MCF 10A (cell line): ENCODE results near the gene ZFYVE28. TPM values are rescaled to one million over a fixed set of nuclear protein-coding genes. Genes with fewer than 3 reads are reported as not detected.

Source experiments
- BruUV-seq: library from RNA; stranded (reverse); fragments of 400-500 nt; replicated peaks from 2 replicates; lab custom pipeline; 2021; lab: Mats Ljungman, UMichigan
- CTCF ChIA-PET: fragments of 300-600 bp; sonication (Branson Sonifier 250); formaldehyde crosslinking; extraction: SDS; loops from one replicate; lab custom pipeline; 2021; ENCODE audit warnings: antibody characterized with exemption, inconsistent platforms; lab: Yijun Ruan, JAX
- POLR2A ChIA-PET: fragments of 300-600, 350-650 bp; sonication (Branson Sonifier 250); formaldehyde crosslinking; extraction: SDS; loops from one replicate; lab custom pipeline; 2020; ENCODE audit warnings: antibody characterized with exemption, inconsistent platforms; lab: Yijun Ruan, JAX
- DNase-seq: peaks from one replicate; pipeline ENCODE4 v3.0.0-alpha.2; 2018; ENCODE audit not compliant: unreplicated experiment
- H3K27ac Mint-ChIP-seq: one replicate; pipeline ENCODE4 v1.8.0; 2022; ENCODE audit warnings: mild to moderate bottlenecking, low read depth, mixed read lengths; ENCODE audit not compliant: unreplicated experiment
- H3K27me3 Mint-ChIP-seq: one replicate; pipeline ENCODE4 v1.8.0; 2022; ENCODE audit warnings: mixed read lengths; ENCODE audit not compliant: insufficient read depth, unreplicated experiment
- H3K36me3 Mint-ChIP-seq: one replicate; pipeline ENCODE4 v1.8.0; 2022; ENCODE audit warnings: mild to moderate bottlenecking, moderate library complexity, mixed read lengths; ENCODE audit not compliant: insufficient read depth, unreplicated experiment
- H3K4me1 Mint-ChIP-seq: one replicate; pipeline ENCODE4 v1.8.0; 2022; ENCODE audit warnings: mixed read lengths; ENCODE audit not compliant: insufficient read depth, unreplicated experiment
- H3K4me3 Mint-ChIP-seq: one replicate; pipeline ENCODE4 v1.8.0; 2022; ENCODE audit warnings: mild to moderate bottlenecking, moderate library complexity, mixed read lengths; ENCODE audit not compliant: unreplicated experiment
- H3K9me3 Mint-ChIP-seq: one replicate; pipeline ENCODE4 v1.8.0; 2022; ENCODE audit warnings: mixed read lengths; ENCODE audit not compliant: unreplicated experiment
- CTCF ChIP-seq: fragments of 200-600 bp; IDR thresholded peaks from one replicate; pipeline ENCODE4 v1.8.0; 2022; ENCODE audit warnings: antibody characterized with exemption, mild to moderate bottlenecking; ENCODE audit not compliant: unreplicated experiment
- intact Hi-C: fragments of 100-400 bp; cut with micrococcal nuclease; formaldehyde crosslinking; loops from 2 replicates; pipeline ENCODE4 v1.14.1; 2022
- total RNA-seq: library from RNA; stranded (reverse); gene quantifications from 2 replicates; pipeline ENCODE4 v1.2.3, GENCODE V29; 2022

Gene ZFYVE28
- total RNA-seq, 1 experiment from 2014 or later: 1.6 TPM

GRCh38 chr4:2426069-2426397 is 7.6 kb upstream of the ZFYVE28 start:
- CTCF ChIA-PET: interaction anchor here (1.3 kb wide), 1 partner anchor 12 kb away, joined by 3 read pairs; no protein-coding TSS in a partner anchor
- POLR2A ChIA-PET: no interaction called here
- Mint-ChIP-seq H3K36me3 (no peaks in the 10 kb centered on the region), H3K27ac (no peak overlapping the region), H3K27me3 (peaks cover 34% of the 10 kb centered on the region), H3K4me3 (no peak overlapping the region), H3K9me3 (no peaks in the 10 kb centered on the region), H3K4me1 (peaks cover 8% of the 10 kb centered on the region)
- no peak for DNase-seq
- TF ChIP-seq CTCF: no peak
- no TSS peak for BruUV-seq
- intact Hi-C loops: no loop called here

- TF ChIP-seq CTCF: no peak
- intact Hi-C loops: no loop called here
- Mint-ChIP-seq H3K27ac (no peak overlapping the region), H3K27me3 (peaks cover 39% of the 10 kb centered on the region), H3K4me1 (peaks cover 8% of the 10 kb centered on the region), H3K9me3 (no peaks in the 10 kb centered on the region), H3K36me3 (no peaks in the 10 kb centered on the region), H3K4me3 (no peak overlapping the region)
- ChIA-PET CTCF (no interaction called here), POLR2A (no interaction called here)
- BruUV-seq: no TSS peak
- DNase-seq: no peak
Observed at GRCh38 chr4:2425386-2426068, 7.1 kb upstream of the ZFYVE28 start.

- no peak overlapping the region for H3K27ac Mint-ChIP-seq
- POLR2A ChIA-PET: no interaction called here
- no peaks in the 10 kb centered on the region for H3K9me3 Mint-ChIP-seq
- H3K36me3 Mint-ChIP-seq: no peaks in the 10 kb centered on the region
- no peak for TF ChIP-seq CTCF
- no peak overlapping the region for H3K4me3 Mint-ChIP-seq
- intact Hi-C loops: no loop called here
- peak; percentile 30 for DNase-seq
- peaks cover 49% of the 10 kb centered on the region for H3K27me3 Mint-ChIP-seq
- peaks cover 16% of the 10 kb centered on the region for H3K4me1 Mint-ChIP-seq
- no TSS peak for BruUV-seq
- CTCF ChIA-PET: no interaction called here
Observed at GRCh38 chr4:2424581-2424980, 6.1 kb upstream of the ZFYVE28 start.

- CTCF ChIA-PET: no interaction called here
- Mint-ChIP-seq H3K27me3 (peaks cover 53% of the 10 kb centered on the region), H3K9me3 (no peaks in the 10 kb centered on the region), H3K27ac (no peak overlapping the region), H3K4me3 (no peak overlapping the region), H3K36me3 (no peaks in the 10 kb centered on the region), H3K4me1 (peaks cover 23% of the 10 kb centered on the region)
- TF ChIP-seq CTCF: no peak
- intact Hi-C loops: no loop called here
- POLR2A ChIA-PET: no interaction called here
- DNase-seq: no peak
- BruUV-seq: no TSS peak
Observed at GRCh38 chr4:2423695-2424094, 5.2 kb upstream of the ZFYVE28 start.
